BLaER1 (cell line): Measurements from ENCODE around the gene VPS45.
"Not testable (repeated sequence)": the region's sequence is repeated elsewhere in the genome, so short reads cannot be mapped to it uniquely, and the experiment has no call there.

ENCODE experiments used
- H3K27ac ChIP-seq: shearing (Covaris generic); formaldehyde crosslinking; 2 replicates; pipeline ENCODE4 v1.8.1; 2022
- H3K27me3 ChIP-seq: shearing (Covaris generic); formaldehyde crosslinking; 2 replicates; pipeline ENCODE4 v1.8.1; 2022
- H3K36me3 ChIP-seq: shearing (Covaris generic); formaldehyde crosslinking; 2 replicates; pipeline ENCODE4 v1.8.1; 2022
- H3K4me1 ChIP-seq: shearing (Covaris generic); formaldehyde crosslinking; 2 replicates; pipeline ENCODE4 v1.8.1; 2022
- H3K4me2 ChIP-seq: shearing (Covaris generic); formaldehyde crosslinking; 2 replicates; pipeline ENCODE4 v1.8.1; 2022
- H3K4me3 ChIP-seq: shearing (Covaris generic); formaldehyde crosslinking; 2 replicates; pipeline ENCODE4 v1.8.1; 2022
- H3K9ac ChIP-seq: shearing (Covaris generic); formaldehyde crosslinking; 2 replicates; pipeline ENCODE4 v1.8.1; 2022
- H3K9me3 ChIP-seq: shearing (Covaris generic); formaldehyde crosslinking; 2 replicates; pipeline ENCODE4 v1.8.1; 2022
- H4K20me1 ChIP-seq: shearing (Covaris generic); formaldehyde crosslinking; 2 replicates; pipeline ENCODE4 v1.8.1; 2022
- Cebpa-rat ChIP-seq: shearing (Covaris generic); IDR thresholded peaks from 2 replicates; pipeline ENCODE4 v1.8.1; 2022

Gene VPS45

DNA sequence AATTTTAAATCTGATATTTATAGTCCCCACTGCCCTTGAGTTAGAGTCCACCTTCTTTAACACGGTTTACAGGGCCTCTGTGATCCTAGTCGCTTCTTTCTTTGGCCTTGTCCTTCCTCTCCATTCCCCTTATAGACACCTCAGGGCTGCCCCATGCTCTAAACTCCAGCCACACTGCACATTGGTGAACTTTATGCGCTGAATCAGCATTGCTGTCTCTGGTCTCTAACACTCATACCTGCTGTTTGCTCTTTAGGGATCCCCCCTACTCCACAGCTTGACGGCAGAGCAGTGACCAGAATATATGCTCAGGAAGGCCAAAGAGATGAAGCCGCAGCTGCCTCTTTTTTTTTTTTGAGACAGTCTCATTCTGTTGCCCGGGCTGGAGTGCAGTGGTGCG, 112.3 kb downstream of the VPS45 start:
- H3K27me3 ChIP-seq: no peaks in the 10 kb centered on the region
- H3K27ac ChIP-seq: no peak overlapping the region
- H3K36me3 ChIP-seq: no peaks in the 10 kb centered on the region
- no peaks in the 10 kb centered on the region for H4K20me1 ChIP-seq
- H3K9ac ChIP-seq: no peak overlapping the region
- no peak for TF ChIP-seq Cebpa-rat
- H3K4me2 ChIP-seq: no peak overlapping the region
- H3K4me3 ChIP-seq: no peak overlapping the region
- no peaks in the 10 kb centered on the region for H3K9me3 ChIP-seq
- peaks cover 9% of the 10 kb centered on the region; the same call in 1 of the 2 replicates for H3K4me1 ChIP-seq

DNA sequence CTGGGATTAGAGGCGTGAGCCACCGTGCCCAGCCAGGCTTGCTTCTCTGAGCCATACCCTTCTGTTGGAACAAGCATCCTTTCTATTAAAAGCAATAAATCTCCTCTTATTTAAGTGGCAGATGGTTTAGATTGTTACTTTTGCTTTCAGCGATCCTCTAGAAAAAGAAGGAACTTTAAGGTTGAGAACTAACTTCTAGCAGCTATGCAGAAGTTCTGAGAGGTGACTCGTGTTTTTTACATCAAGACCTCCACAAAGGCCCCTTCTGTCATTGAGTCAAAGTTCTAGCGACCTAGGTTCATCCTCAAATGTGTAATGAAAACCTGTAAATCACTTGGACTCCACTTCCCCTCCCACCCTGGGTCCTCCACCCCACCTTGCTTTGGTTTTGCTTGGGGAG, 112.9 kb downstream of the VPS45 start:
- no peaks in the 10 kb centered on the region for H3K36me3 ChIP-seq
- H3K4me3 ChIP-seq: no peak overlapping the region
- H4K20me1 ChIP-seq: no peaks in the 10 kb centered on the region
- no peak overlapping the region for H3K27ac ChIP-seq
- peaks cover 9% of the 10 kb centered on the region; the same call in 1 of the 2 replicates for H3K4me1 ChIP-seq
- H3K9me3 ChIP-seq: no peaks in the 10 kb centered on the region
- no peak overlapping the region for H3K9ac ChIP-seq
- H3K4me2 ChIP-seq: no peak overlapping the region
- no peak for TF ChIP-seq Cebpa-rat
- H3K27me3 ChIP-seq: no peaks in the 10 kb centered on the region

DNA sequence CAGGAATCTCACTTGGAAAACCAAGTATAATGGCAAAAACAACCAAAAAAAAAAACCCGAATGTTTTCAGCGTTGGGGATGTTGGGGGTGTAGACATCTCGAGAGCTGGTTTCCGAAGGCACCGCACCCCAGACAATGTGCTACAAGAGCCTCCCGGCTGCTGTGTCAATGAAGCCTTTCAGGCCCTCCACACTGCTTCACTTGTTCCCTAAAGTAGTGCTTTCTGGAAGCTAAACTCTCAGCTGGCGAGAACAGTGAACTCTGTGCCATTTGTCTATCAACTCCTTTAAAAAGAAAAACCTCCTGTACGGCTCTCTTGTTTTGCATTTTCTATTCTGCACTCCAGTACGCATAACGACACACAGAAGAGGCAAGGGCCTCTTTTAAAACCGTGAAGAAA, 114.7 kb downstream of the VPS45 start:
- Histone ChIP-seq H4K20me1 (no peaks in the 10 kb centered on the region), H3K27me3 (no peaks in the 10 kb centered on the region), H3K36me3 (no peaks in the 10 kb centered on the region), H3K27ac (no peak overlapping the region), H3K4me2 (no peak overlapping the region), H3K9ac (no peak overlapping the region), H3K4me3 (no peak overlapping the region), H3K9me3 (no peaks in the 10 kb centered on the region), H3K4me1 (peaks cover 17% of the 10 kb centered on the region)
- TF ChIP-seq Cebpa-rat: no peak

DNA sequence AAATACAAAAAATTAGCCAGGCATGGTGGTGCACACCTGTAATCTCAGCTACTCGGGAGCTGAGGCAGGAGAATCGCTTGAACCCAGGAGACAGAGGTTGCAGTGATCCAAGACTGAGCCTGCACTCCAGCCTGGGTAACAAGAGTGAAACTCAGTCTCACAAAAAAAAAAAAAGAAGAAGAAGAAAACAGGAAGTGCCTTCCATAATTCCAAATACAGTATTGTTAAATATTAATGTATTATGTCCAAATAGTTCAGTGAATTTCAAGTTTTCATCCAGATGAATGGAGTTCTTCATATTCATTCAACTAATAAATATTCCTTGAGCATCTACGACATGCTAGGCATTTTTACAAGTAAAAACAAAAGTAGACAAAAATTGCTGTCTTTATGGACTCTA, 115.5 kb downstream of the VPS45 start:
- Histone ChIP-seq H3K4me2 (no peak overlapping the region), H3K27ac (no peak overlapping the region), H3K9ac (no peak overlapping the region), H3K4me1 (peaks cover 25% of the 10 kb centered on the region), H3K4me3 (no peak overlapping the region), H3K9me3 (no peaks in the 10 kb centered on the region), H3K36me3 (no peaks in the 10 kb centered on the region), H3K27me3 (no peaks in the 10 kb centered on the region), H4K20me1 (no peaks in the 10 kb centered on the region)
- no peak for TF ChIP-seq Cebpa-rat

DNA sequence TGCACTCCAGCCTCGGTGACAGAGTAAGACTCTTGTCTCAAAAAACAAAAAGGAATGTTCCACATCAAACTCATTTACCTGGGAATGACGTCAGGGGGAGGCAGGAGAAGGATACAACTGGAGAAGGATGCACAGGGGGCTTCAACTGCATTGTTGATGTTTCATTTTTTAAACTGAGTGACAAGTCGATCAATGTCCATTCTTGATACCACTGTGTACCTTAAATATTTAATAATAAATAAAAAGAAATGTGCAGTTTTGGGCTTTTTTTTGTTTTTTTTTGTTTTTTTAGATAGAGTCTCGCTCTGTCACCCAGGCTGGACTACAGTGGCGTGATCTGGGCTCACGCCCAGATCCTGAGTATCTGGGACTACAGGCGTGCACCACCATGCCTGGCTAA, 117.9 kb downstream of the VPS45 start:
- H3K36me3 ChIP-seq: no peaks in the 10 kb centered on the region
- H3K4me1 ChIP-seq: peaks cover 27% of the 10 kb centered on the region
- no peak overlapping the region for H3K9ac ChIP-seq
- no peaks in the 10 kb centered on the region for H3K27me3 ChIP-seq
- no peak overlapping the region for H3K4me2 ChIP-seq
- H3K27ac ChIP-seq: no peak overlapping the region
- no peak for TF ChIP-seq Cebpa-rat
- H4K20me1 ChIP-seq: no peaks in the 10 kb centered on the region
- H3K9me3 ChIP-seq: no peaks in the 10 kb centered on the region
- no peak overlapping the region for H3K4me3 ChIP-seq

DNA sequence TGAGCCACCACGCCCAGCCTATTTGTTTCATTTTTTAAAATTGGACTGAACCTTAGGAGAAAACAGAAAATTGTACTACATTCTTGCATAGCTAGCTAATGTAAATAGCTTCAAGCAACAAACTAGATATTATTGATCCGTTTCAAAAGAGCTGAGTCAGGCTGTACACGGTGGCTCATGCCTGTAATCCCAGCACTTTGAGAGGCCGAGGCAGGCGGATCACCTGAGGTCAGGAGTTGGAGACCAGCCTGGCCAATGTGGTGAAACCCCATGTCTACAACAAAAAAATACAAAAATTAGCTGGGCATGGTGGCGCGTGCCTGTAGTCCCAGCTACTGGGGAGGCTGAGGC, 118.8 kb downstream of the VPS45 start:
- peaks cover 21% of the 10 kb centered on the region for H3K4me1 ChIP-seq
- H4K20me1 ChIP-seq, H3K4me3 ChIP-seq, H3K27ac ChIP-seq, H3K36me3 ChIP-seq, H3K27me3 ChIP-seq, H3K9me3 ChIP-seq, H3K4me2 ChIP-seq, H3K9ac ChIP-seq: not testable (repeated sequence)

DNA sequence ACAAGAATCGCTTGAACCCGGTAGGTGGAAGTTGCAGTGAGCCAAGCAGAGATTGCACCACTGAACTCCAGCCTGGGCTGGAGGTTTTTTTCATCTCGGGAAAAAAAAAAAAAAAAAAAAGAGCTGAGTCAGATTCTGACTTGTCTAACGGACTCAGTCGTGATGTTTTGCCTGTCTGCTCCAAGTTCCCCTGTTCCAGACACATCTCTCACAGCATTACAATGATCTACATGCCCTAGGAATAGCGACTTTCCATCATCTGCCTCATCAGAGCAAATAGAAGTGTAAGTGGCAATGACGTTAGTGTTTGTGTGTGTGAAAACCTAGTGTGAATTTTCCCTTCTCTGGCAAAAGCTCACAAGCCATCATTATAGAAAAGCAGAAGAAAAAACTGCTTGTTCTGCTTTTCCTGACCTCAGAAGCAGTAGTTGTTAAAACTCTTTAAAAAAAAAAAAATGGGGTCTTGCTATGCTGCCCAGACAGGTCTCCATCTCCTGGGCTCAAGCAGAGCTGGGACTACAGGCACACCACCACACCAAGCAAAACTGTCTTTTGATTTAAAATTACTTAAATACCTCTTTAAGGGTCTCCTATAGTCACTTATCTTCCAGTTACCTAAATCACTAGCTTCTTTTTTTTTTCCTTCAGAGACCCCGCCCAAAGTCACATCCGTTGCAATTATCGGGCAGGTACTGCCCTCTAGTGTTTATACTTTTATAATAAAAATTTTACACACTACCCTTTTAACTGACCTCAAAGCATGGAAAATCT, 119.4 kb downstream of the VPS45 start:
- H3K9ac ChIP-seq: no peak overlapping the region

DNA sequence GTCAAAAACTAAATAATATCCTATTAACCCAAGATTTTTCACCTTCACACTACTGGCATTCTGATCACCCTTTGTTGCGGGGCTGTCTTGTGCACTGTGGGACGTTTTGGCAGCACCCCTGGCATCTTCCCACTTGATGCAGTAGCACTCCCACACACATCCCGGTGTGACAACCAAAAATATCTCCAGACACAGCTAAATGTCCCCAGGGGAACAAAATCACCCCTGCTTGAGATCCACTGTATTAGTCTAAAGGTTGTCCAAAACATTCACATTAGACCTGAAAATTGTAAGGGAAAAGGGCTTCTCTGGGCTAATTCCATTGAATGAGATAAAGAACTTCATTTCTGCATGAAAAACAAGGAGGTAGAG, 120.0 kb downstream of the VPS45 start:
- peaks cover 18% of the 10 kb centered on the region for H3K4me1 ChIP-seq
- H3K27me3 ChIP-seq: no peaks in the 10 kb centered on the region
- TF ChIP-seq Cebpa-rat: no peak
- no peak overlapping the region for H3K27ac ChIP-seq
- no peaks in the 10 kb centered on the region for H3K36me3 ChIP-seq
- H3K4me3 ChIP-seq: no peak overlapping the region
- H4K20me1 ChIP-seq: no peaks in the 10 kb centered on the region
- no peak overlapping the region for H3K9ac ChIP-seq
- H3K4me2 ChIP-seq: peak overlapping the region; percentile 54
- H3K9me3 ChIP-seq: no peaks in the 10 kb centered on the region

More for the DNA sequence above, 119.4 kb downstream of the VPS45 start:
- Histone ChIP-seq H3K27ac (no peak overlapping the region), H3K4me2 (peak overlapping the region; percentile 54), H3K9me3 (no peaks in the 10 kb centered on the region), H3K27me3 (no peaks in the 10 kb centered on the region), H4K20me1 (no peaks in the 10 kb centered on the region), H3K36me3 (no peaks in the 10 kb centered on the region), H3K4me1 (peaks cover 18% of the 10 kb centered on the region), H3K4me3 (no peak overlapping the region)
- no peak for TF ChIP-seq Cebpa-rat

DNA sequence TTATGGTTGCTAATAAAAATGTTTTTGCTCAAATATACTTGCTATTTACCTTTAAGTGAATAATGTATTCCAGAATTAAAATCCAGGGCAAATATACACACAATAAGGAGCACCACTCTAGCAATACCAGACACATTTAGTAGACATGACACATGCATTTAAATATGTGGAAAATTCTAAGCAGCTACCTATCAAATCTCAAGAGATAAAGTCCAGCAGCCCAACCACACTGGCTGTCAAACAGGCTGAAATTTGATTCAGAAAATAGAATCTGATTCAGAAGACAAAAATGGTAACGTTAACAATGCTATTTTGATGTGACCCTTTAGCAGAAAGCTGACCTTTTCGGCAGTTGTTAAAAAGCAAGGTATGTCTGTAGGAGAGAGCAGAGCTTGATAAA, 124.4 kb downstream of the VPS45 start:
- H3K4me1 ChIP-seq: peaks cover 11% of the 10 kb centered on the region
- no peak overlapping the region for H3K4me2 ChIP-seq

DNA sequence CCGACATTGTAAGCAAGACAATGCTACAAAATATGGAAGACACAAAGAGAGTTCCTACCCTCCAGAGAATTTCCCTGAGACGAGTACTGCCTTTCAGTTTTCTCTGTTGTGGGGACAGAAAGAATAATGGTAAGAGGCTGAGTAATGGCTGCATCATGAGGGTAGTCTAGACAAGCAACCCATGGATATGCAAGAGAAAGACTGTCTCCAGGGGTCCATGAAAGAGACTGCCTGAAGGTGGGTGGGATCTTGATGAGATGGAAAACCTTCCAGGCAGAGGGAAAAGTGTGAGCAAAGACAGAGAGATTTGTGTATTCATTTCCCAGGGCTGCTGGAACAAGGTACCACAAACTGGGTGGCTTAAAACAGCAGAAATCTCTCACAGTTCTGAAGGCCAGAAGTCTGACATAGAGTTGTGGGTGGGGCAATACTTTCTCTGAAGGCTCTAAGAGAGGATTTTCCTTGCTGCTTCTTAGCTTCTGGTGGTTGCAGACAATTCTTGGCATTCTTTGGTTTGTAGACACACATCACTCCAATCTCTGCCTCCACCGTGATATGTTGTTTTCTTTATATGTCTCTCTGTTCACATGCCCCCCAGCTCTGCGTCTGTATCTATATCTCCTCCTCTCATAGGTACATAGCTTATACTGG, 126.9 kb downstream of the VPS45 start:
- Histone ChIP-seq H3K9ac (no peak overlapping the region), H3K36me3 (no peaks in the 10 kb centered on the region), H3K27ac (no peak overlapping the region), H4K20me1 (no peaks in the 10 kb centered on the region), H3K4me3 (no peak overlapping the region), H3K4me1 (no peaks in the 10 kb centered on the region), H3K27me3 (no peaks in the 10 kb centered on the region), H3K9me3 (no peaks in the 10 kb centered on the region), H3K4me2 (no peak overlapping the region)
- TF ChIP-seq Cebpa-rat: no peak

More for the DNA sequence above, 124.4 kb downstream of the VPS45 start:
- no peak for TF ChIP-seq Cebpa-rat
- no peaks in the 10 kb centered on the region for H3K9me3 ChIP-seq
- H3K27ac ChIP-seq: no peak overlapping the region
- H4K20me1 ChIP-seq: no peaks in the 10 kb centered on the region
- no peak overlapping the region for H3K4me3 ChIP-seq
- H3K36me3 ChIP-seq: no peaks in the 10 kb centered on the region
- H3K27me3 ChIP-seq: no peaks in the 10 kb centered on the region
- H3K9ac ChIP-seq: no peak overlapping the region
